Astrocyte (in vitro differentiated cells and primary cell): ENCODE results near the gene LRWD1.
"Not testable (repeated sequence)": the region's sequence is repeated elsewhere in the genome, so short reads cannot be mapped to it uniquely, and the experiment has no call there.

Experiments
- CTCF ChIP-seq: IDR thresholded peaks from 2 replicates; pipeline ENCODE4 v1.5.1; 2011; ENCODE audit warnings: low read depth, mild to moderate bottlenecking, inconsistent platforms, low read length, moderate library complexity; ENCODE audit not compliant: insufficient read depth
- EZH2 ChIP-seq: IDR thresholded peaks from 2 replicates; pipeline ENCODE4 v1.6.1; 2012; ENCODE audit warnings: mild to moderate bottlenecking, low read length, inconsistent platforms; ENCODE audit not compliant: insufficient read depth

GRCh38 chr7:102512642-102513221, 47.9 kb downstream of the LRWD1 start:
- not testable (repeated sequence) for TF ChIP-seq CTCF, EZH2
